Pulmonary artery endothelial cell (primary cell): ENCODE data around the gene MGAT2. TPM values are rescaled to one million over a fixed set of nuclear protein-coding genes. Genes with fewer than 3 reads are reported as not detected.
"Not testable (repeated sequence)": the region's sequence is repeated elsewhere in the genome, so short reads cannot be mapped to it uniquely, and the experiment has no call there.

Experiments
- DNase-seq: peaks from one replicate; pipeline ENCODE4 v3.0.0-alpha.2; 2011; ENCODE audit warnings: low read depth, low spot score
- total RNA-seq: library from RNA; depleted of rRNA; stranded (reverse); fragments of >200 nt; gene quantifications from 2 replicates; pipeline ENCODE4 v1.2.3, GENCODE V29; 2014

Gene MGAT2
- total RNA-seq, 1 donor from 2014 or later = 105 TPM

DNA sequence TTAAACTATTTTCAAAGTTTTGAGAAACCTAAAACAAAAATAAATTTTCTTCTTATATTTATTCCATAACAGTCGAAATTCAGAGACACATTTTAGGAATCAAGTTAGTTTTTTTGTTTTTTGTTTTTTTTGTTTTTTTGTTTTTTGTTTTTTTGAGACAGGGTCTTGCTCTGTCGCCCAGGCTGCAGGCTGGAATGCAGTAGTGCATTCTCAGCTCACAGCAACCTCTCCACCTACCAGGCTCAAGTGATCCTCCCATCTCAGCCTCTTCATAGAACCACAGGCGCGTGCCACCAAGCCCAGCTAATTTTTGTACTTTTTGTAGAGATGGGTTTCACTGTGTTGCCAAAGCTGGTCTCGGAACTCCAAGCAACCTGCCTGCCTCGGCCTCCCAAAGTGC lies 32.9 kb downstream of the MGAT2 start:
- no peak for DNase-seq

DNA sequence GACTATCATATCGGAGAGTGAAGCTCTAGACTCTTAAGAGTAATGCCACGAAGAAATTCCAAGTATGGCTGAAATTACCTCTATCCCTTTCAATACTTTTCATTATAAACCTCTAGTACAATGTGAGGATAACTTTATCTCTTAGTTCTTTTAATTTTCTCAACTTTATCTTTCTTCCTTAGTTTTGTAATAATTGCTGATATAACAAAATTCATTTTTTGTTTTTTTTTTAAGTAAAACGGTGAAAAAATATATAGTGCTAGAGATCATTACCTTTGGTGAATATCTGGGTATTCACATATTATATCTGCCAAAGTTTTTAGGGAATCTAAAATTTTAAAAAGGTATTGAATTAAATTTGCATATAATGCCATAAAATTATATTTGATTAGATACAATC lies 33.9 kb downstream of the MGAT2 start:
- no peak for DNase-seq

DNA sequence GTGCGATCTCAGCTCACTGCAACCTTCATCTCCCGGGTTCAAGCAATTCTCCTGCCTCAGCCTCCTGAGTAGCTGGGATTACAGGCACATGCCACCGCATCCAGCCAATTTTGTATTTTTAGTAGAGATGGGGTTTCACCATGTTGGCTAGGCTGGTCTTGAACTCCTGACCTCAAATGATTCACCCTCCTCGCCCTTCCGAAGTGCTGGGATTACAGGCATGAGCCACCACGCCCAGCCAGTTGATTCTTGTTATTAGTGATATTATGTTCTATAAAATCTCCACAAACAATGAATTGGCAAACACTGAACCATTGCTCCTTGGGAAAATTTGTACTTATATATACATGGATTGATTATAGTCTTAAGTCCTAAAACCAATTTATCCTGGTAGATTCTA lies 36.9 kb downstream of the MGAT2 start:
- DNase-seq = not testable (repeated sequence)

DNA sequence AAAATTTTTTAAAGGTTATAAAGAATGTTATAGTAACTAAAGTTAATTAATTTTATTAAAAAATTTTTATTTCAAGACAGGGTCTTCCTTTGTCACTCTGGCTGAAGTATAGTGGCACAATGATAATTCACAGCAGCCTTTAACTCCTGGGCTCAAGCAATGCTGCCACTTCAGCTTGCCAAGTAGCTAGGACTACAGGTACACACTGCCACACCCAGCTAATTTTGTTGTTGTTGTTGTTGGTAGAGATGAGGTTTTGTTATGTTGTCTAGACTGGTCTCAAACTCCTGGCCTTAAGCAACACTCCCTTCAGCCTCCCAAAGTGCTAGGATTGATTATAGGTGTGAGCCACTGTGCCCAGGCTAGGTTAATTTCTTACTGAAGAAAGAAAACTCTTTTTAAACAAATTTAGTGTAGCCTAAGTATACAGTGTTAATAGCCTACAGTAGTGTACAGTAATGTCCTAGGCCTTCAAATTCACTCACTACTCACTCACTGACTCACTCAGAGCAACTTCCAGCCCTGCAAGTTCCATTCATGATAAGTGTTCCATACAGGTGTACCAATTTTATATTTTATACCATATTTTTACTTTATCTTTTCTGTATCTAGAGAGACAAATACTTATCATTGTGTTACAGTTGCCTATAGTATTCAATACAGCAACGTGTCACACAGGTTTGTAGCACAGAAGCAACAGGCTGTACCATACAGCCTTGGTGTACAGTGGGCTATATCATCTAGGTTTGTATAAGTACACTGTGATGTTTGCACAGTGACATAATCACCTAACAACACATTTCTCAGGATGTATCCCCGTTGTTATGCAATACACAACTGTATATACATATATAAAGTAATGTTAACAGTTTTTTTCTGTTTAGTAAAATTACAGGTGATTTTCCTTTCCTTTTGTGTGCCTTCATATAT lies 39.2 kb downstream of the MGAT2 start:
- DNase-seq = no peak

DNA sequence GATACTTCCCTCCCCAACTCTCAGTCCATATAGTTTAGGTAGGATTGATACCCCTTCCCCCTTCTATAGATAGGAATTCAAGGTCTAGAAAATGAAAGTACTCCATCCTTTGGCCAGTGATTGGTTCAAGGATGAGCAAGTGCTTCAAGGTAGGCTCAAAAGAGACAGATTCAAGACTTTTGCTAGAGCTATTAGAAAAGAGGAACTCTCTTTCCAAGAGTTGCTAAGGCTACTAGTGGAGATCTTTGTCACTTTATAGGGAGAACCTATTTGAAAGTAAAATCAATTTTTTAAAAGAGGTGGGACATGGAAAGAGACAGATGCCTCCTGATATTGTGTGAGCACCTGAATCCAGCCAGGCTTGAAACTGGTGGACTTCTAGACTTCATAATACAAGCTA lies 49.9 kb downstream of the MGAT2 start:
- DNase-seq = no peak

Other genes with a start within 250 kb of the MGAT2 start
- gene RPS29, start 34.4 kb upstream of the MGAT2 start, total RNA-seq = 490 and 1,766 TPM in 2 replicates
- 36.1 and 46.7 TPM in 2 replicates for gene LRR1, start 21.9 kb upstream of the MGAT2 start, total RNA-seq
- gene RPL36AL, start 173 bp upstream of the MGAT2 start, total RNA-seq = 352 and 392 TPM in 2 replicates
- 10.2 TPM in 2 replicates for gene DNAAF2, start 14.4 kb downstream of the MGAT2 start, total RNA-seq
- 14.8 and 18.2 TPM in 2 replicates for gene POLE2, start 67.4 kb downstream of the MGAT2 start, total RNA-seq
- 1.2 and 2.0 TPM in 2 replicates for gene KLHDC1, start 72.3 kb downstream of the MGAT2 start, total RNA-seq
- gene KLHDC2, start 147.4 kb downstream of the MGAT2 start, total RNA-seq = 65.6 and 75.8 TPM in 2 replicates
- 46.1 and 67.0 TPM in 2 replicates for gene NEMF, start 232.0 kb downstream of the MGAT2 start, total RNA-seq